Measurements from ENCODE around the gene RBM19. TPM values are rescaled to one million over a fixed set of nuclear protein-coding genes. Genes with fewer than 3 reads are reported as not detected.

The RBM19 gene
- total RNA-seq, 2 donors from 2014 or later, result 39.9 to 54.3 TPM

GRCh38 chr12:113987261-113988063, 21.3 kb upstream of the RBM19 start:
- no peaks in the 10 kb centered on the region for H3K27me3 ChIP-seq (replicated peaks; ENCODE audit: insufficient read depth)
- H3K4me3 ChIP-seq, result no peak overlapping the region
- TF ChIP-seq, protein P1, sequence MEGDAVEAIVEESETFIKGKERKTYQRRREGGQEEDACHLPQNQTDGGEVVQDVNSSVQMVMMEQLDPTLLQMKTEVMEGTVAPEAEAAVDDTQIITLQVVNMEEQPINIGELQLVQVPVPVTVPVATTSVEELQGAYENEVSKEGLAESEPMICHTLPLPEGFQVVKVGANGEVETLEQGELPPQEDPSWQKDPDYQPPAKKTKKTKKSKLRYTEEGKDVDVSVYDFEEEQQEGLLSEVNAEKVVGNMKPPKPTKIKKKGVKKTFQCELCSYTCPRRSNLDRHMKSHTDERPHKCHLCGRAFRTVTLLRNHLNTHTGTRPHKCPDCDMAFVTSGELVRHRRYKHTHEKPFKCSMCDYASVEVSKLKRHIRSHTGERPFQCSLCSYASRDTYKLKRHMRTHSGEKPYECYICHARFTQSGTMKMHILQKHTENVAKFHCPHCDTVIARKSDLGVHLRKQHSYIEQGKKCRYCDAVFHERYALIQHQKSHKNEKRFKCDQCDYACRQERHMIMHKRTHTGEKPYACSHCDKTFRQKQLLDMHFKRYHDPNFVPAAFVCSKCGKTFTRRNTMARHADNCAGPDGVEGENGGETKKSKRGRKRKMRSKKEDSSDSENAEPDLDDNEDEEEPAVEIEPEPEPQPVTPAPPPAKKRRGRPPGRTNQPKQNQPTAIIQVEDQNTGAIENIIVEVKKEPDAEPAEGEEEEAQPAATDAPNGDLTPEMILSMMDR (IDR thresholded peaks at IDR 0.05), result no peak
- no peaks in the 10 kb centered on the region for H3K4me1 ChIP-seq (ENCODE audit: control insufficient read depth in 1 of 2, low read depth in 2 of 2)
- no peaks in the 10 kb centered on the region for H3K36me3 ChIP-seq
- H3K27ac ChIP-seq, result no peak overlapping the region
- DNase-seq (ENCODE audit: low spot score), result no peak
- no peaks in the 10 kb centered on the region for H3K9me3 ChIP-seq
- ATAC-seq (ENCODE audit: insufficient number of reproducible peaks, low FRiP score, low read depth), result no peak

- DNase-seq (ENCODE audit: low spot score), result no peak
- no peak overlapping the region for H3K27ac ChIP-seq
- no peaks in the 10 kb centered on the region for H3K36me3 ChIP-seq
- H3K27me3 ChIP-seq (replicated peaks; ENCODE audit: insufficient read depth), result no peaks in the 10 kb centered on the region
- H3K4me1 ChIP-seq (ENCODE audit: control insufficient read depth in 1 of 2, low read depth in 2 of 2), result no peaks in the 10 kb centered on the region
- ATAC-seq (ENCODE audit: insufficient number of reproducible peaks, low FRiP score, low read depth), result no peak
- TF ChIP-seq, protein P1 (IDR thresholded peaks at IDR 0.05), result no peak
- H3K4me3 ChIP-seq, result no peak overlapping the region
- no peaks in the 10 kb centered on the region for H3K9me3 ChIP-seq
These were observed 18.3 kb upstream of the RBM19 start for GRCh38 chr12:113984464-113984863.

DNA sequence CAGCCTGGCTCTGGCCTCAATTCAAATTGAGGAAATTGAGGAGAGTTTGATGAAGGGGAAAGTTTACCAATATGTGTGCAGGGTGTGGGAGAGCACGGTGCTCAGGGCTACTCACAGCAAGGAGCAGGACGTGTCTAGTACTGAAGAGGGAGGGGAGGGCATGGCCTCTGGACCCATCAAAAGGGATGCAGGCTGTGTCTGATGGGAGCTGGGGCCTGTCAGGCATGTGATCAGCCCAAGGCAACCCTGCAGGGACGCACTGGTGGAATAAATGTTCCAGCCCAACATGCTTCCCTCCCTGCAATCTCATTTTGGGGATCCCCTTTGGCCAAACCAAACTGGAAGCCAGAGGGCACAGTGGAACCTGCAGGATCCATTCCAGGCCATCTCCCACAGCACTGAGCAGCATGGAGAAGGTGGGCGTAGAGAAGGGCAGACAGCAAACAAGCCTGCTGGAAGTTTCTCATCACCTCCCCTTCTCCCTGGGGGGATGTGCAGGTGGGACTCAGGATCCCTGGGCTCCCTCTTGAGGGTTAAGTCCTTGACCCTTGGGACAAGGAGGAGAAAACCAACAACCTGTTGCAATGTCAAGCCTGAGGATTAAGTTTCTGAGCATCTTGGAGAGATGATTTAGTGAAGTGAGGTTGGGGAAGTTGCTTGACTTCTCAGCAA, 17.8 kb upstream of the RBM19 start:
- H3K9me3 ChIP-seq, result no peaks in the 10 kb centered on the region
- no peaks in the 10 kb centered on the region for H3K4me1 ChIP-seq (ENCODE audit: control insufficient read depth in 1 of 2, low read depth in 2 of 2)
- H3K4me3 ChIP-seq, result no peak overlapping the region
- no peak overlapping the region for H3K27ac ChIP-seq
- TF ChIP-seq, protein P1 (IDR thresholded peaks at IDR 0.05), result no peak
- H3K36me3 ChIP-seq, result no peaks in the 10 kb centered on the region
- ATAC-seq (ENCODE audit: insufficient number of reproducible peaks, low FRiP score, low read depth), result no peak
- no peak for DNase-seq (ENCODE audit: low spot score)
- H3K27me3 ChIP-seq (replicated peaks; ENCODE audit: insufficient read depth), result no peaks in the 10 kb centered on the region

- H3K4me3 ChIP-seq, result no peak overlapping the region
- H3K27ac ChIP-seq, result no peak overlapping the region
- ATAC-seq (ENCODE audit: insufficient number of reproducible peaks, low FRiP score, low read depth), result no peak
- no peaks in the 10 kb centered on the region for H3K27me3 ChIP-seq (replicated peaks; ENCODE audit: insufficient read depth)
- TF ChIP-seq, protein P1 (IDR thresholded peaks at IDR 0.05), result no peak
- H3K4me1 ChIP-seq (ENCODE audit: control insufficient read depth in 1 of 2, low read depth in 2 of 2), result no peaks in the 10 kb centered on the region
- DNase-seq (ENCODE audit: low spot score), result no peak
- no peaks in the 10 kb centered on the region for H3K9me3 ChIP-seq
- no peaks in the 10 kb centered on the region for H3K36me3 ChIP-seq
These were observed 17.1 kb upstream of the RBM19 start for GRCh38 chr12:113983265-113983664.

DNA sequence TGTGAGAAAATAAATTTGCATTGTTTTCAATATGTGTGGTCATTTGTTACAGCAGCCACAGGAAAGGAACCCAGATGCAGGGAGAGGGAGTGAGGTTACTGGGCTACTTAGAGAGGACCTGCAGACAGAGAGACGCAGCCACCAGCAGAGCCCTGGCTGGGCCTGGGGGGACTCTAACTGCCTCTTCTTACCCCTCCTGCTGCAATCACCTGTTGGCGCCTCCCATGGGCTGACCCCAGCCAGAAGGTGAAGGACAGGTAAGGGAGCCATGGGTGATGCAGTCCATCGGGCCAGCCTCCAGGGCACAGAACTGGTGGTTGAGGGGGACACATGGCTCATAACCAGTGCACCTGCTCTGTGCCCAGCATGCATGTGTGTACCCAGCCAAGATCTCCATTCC, 15.8 kb upstream of the RBM19 start:
- H3K27me3 ChIP-seq (replicated peaks; ENCODE audit: insufficient read depth), result no peaks in the 10 kb centered on the region
- H3K27ac ChIP-seq, result no peak overlapping the region
- H3K36me3 ChIP-seq, result no peaks in the 10 kb centered on the region
- no peaks in the 10 kb centered on the region for H3K4me1 ChIP-seq (ENCODE audit: control insufficient read depth in 1 of 2, low read depth in 2 of 2)
- H3K4me3 ChIP-seq, result no peak overlapping the region
- TF ChIP-seq, protein P1 (IDR thresholded peaks at IDR 0.05), result no peak
- ATAC-seq (ENCODE audit: insufficient number of reproducible peaks, low FRiP score, low read depth), result no peak
- no peak for DNase-seq (ENCODE audit: low spot score)
- no peaks in the 10 kb centered on the region for H3K9me3 ChIP-seq
